HG03060 (cell line): ENCODE data around the gene PIK3R3.
"Not testable (repeated sequence)": the region's sequence is repeated elsewhere in the genome, so short reads cannot be mapped to it uniquely, and the experiment has no call there.

ENCODE experiments used
- ATAC-seq: cut with Tn5 transposase; IDR thresholded peaks from one replicate; pipeline ENCODE4 v1.9.1; 2021; ENCODE audit warnings: low read depth, moderate number of reproducible peaks; ENCODE audit not compliant: unreplicated experiment

PIK3R3 gene

DNA sequence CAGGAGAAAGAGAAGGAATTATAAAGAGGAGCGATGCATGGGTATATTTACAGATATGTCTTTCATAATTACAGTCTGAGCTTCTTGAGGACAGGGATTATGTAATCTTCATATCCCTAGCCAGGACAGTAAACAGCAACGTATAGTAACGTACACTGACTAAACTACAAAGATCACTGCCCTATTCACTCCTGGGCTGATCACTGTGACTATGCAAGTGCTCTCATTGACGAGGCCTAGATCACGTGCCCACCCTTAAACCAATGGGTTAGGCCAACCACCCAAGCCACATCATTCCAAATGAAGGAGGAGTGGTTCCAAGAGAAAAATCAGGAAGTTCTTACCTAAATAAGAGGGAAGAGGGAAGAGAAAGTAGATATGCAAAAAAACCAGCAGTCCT lies 18.5 kb downstream of the PIK3R3 start:
- ATAC-seq: no peak

DNA sequence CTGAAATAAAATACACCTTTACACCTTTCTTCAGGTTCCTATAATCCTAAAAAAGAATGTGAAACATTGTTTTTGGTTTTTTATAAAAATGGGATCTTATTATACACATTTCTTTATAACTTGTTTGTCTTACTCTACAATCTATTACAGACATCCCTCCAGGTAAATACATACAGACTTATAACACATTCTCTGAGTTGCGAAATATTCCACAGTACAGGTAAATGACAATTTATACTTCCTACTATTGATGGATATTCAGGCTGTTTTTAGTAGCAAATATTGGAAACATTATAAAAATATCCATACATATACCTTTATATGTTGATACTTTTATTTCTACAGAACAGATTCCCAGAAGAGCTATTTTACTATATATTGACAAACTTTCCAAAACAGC lies 20.3 kb downstream of the PIK3R3 start:
- no peak for ATAC-seq

DNA sequence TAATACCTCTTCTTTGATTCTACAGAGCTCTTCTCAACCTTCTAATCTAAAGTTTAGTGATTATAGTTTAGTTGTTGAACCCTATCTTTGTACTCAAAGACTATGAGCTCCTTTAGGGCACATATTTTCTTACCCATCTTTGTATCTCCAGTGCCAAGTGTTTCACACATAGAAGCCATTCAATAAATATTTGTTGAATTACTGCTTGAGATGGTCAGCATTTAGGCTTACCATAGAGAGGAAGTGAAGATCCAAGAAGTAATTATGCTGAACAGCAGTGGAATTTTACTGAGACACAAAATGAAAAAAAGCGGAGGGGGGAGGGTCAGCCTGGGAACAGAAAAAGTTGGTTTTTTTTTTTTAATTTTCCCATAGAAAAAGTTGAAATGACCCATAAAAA lies 21.9 kb downstream of the PIK3R3 start:
- no peak for ATAC-seq

DNA sequence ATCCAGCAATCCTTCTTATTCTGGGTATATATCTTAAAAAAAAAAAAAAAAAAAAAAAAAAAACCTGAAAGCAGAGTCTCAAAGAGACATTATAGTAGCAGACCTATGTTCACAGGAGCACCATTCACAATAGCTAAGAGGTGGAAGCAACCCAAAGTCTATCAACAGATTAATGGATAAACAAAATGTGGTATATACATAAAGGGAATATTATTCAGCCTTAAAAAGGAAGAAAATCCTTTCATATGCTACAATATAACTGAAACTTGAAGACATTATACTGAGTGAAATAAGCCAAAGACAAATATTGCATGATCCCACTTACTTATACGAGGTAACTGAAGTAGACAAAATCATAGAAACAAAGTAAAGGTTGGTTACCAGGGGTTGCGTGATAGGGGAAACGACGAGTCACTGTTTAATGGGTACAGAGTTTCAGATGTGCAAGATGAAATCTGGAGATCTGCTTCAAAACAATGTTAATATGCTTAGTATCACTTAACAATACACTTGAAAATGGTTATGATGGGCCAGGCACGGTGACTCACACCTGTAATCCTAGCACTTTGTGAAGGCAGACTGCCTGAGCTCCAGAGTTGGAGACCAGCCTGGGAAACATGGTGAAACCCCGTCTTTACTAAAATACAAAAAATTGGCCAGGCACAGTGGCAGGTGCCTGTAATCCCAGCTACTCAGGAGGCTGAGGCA lies 29.5 kb downstream of the PIK3R3 start:
- no peak for ATAC-seq

DNA sequence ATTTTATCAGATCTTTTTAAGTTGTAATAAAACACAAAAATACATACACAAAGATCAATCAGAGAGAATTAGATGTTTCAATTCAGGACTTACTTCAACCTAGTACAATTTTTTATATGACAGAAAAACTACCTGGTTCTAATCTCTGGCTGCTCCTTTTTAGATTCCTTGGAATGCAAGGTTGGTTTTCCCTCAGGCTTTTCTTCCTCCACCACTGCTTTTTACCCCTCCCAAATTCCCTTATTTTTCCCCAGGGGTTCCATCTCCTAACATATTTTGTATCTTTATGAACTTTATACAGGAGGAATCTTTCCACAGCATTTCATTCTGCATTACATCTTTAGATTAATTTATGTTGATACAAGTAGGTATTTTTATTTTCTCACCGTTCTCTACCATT lies 33.2 kb downstream of the PIK3R3 start:
- ATAC-seq: no peak

DNA sequence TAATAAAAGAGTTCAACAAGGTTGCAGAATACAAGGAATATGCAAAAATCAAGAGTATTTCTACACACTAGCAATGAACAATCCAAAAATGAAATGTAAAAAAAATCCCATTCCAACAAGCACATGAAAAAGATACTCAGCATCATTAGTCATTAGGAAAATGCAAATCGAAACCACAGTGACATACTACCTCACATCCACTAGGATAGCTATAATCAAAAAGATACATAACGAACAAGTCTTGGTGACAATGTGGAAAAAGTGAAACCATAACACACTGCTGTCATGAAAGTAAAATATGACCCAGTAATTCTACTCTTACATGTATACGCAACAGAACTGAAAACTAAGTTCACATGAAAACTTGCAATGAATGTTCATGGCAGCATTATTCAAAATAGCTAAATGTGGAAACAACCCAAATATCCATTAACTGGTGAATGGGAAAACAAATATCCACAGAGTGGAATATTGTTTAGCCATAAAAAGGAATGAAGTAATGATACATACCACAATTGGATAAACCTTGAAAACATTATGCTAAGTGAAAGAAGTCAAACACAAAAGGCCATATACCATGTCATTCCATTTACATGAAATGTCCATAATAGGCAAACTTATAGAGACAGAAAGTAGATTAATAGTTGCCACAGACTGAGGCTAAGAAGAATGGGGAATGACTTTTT lies 34.3 kb downstream of the PIK3R3 start:
- ATAC-seq: no peak

DNA sequence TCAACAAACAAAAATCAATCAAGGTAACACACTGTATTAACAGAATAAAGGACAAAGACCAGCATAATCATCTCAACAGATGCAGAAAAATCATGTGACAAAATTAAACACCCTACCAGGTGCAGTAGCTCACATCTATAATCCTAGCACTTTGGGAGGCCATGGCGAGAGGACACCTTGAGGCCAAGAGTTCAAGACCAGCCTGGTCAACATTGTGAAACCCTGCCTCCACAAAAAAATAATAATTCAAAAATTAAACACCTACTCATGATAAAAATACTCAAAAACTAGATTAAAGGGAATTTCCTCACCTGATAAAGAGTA lies 35.3 kb downstream of the PIK3R3 start:
- ATAC-seq: no peak

DNA sequence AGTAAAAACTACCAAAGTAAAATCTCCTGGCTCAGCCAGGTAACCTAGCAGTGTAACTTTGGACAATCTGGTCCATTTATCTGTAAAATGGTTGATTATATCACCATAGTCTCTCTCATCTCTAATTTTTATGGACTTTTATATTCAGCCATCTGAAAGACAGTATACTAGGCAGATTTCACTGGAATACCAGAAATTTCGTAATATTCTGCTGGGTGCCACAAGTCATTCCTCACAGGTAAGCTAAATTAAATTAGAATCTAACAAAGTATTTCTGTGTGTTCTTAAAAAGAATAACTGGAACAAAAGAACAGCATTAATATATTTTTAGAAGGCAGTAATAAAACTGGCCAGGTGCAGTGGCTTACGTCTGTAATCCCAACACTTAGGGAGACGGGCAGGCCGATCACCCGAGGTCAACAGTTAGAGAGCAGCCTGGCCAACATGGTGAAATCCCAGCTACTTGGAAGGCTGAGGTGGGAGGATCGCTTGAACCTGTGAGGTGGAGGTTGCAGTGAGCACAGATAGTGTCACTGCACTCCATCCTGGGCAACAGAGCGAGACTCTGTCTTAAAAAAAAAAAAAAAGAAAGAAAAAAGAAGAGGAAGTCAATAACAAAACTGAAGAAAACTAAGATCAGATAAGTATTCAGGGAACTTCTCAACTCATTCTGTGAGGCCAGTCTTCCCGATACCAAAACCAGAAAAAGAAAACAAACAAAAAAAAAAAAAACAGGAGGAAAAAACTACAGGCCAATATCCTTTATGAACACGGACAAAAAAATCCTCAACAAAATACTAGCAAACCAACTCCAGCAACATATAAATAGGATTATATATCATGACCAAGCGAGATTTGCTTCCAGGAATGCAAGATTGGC lies 35.9 kb downstream of the PIK3R3 start:
- ATAC-seq: no peak

DNA sequence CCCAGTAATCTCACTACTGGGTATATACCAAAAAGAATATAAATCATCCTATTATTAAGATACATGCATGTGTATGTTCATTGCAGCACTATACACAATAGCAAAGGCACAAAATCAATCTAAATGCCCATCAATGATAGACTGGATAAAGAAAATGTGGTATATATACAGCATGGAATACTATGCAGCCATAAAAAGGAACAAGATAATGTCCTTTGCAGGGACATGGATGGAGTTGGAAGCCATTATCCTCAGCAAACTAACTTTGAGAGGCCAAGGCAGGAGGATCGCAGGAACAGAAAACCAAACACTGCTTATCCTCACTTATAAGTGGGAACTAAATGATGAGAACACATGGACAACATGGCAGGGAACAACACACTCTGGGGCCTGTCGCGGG lies 37.3 kb downstream of the PIK3R3 start:
- not testable (repeated sequence) for ATAC-seq

DNA sequence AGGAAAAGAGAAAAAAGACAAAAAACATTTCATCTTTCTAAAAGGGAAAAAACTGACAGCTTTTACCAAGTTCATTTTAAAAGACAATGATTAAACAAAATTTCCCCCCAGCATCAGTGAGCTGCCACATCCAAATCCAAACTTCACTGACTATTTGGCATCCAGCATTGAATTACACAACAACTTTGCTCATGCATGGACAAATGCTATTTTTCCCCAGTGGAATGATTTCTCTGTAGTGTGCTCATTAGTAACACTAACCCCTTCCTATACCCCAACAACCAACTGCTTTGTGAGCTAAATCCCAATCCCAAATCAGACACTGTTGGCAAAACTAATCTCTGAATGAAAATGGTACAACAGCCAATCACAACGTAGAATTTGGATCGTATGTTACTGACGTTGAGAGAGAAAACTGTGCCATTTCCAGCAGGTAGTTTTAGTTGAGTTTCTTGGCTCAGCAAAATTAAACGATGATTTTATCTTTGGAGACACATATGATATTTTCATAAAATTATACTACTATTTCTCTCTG lies 37.9 kb downstream of the PIK3R3 start:
- ATAC-seq: no peak

DNA sequence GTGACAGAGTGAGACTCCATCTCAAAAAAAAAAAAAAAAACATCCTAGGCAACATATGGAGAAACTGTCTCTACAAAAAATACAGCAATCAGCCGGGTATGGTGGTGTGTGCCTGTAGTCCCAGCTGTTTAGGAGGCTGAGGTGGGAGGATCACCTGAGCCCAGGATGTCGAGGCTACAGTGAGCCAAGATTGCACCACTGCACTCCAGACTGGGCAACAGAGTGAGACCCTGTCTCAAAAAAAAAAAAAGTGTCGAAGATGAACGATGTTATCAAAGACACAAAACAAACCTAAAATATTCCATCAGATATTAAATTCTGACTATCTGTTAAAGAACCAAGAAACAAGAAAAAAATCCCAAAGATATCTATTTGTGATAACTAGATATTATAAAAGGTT lies 38.6 kb downstream of the PIK3R3 start:
- not testable (repeated sequence) for ATAC-seq

DNA sequence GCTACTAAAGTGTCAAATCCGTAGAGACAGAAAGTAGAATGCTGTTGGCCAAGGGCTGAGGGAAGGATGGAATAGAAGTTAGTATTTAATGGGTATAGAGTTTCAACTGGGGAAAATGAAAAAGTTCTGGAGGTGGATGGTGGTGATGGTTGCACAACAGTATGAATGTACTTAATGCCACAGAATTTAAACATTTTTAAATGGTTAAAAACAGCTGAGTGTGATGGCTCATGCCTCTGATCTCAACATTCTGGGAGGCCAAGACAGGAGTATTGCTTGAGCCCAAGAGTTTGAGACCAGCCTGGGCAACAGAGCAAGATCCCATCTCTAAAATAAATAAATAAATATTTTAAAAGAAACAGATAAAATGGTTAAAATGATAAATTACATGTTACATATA lies 44.5 kb downstream of the PIK3R3 start:
- ATAC-seq: no peak

DNA sequence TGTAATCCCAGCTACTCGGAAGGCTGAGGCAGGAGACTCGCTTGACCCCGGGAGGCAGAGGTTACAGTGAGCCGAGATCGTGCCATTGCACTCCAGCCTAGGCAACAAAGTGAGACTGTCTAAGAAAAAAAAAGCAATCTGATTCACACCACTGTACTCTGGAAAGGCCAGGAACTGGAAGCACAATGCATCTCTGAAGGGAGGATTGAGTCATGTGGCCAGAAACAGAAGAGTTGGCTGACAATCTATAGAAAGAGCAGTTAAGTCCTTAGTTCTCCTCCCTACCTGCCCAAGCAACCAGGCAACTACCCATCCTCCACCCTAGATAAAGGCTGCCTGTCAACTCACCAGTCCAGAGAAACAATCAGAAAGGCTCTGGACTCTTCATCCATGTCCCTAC lies 45.9 kb downstream of the PIK3R3 start:
- no peak for ATAC-seq

DNA sequence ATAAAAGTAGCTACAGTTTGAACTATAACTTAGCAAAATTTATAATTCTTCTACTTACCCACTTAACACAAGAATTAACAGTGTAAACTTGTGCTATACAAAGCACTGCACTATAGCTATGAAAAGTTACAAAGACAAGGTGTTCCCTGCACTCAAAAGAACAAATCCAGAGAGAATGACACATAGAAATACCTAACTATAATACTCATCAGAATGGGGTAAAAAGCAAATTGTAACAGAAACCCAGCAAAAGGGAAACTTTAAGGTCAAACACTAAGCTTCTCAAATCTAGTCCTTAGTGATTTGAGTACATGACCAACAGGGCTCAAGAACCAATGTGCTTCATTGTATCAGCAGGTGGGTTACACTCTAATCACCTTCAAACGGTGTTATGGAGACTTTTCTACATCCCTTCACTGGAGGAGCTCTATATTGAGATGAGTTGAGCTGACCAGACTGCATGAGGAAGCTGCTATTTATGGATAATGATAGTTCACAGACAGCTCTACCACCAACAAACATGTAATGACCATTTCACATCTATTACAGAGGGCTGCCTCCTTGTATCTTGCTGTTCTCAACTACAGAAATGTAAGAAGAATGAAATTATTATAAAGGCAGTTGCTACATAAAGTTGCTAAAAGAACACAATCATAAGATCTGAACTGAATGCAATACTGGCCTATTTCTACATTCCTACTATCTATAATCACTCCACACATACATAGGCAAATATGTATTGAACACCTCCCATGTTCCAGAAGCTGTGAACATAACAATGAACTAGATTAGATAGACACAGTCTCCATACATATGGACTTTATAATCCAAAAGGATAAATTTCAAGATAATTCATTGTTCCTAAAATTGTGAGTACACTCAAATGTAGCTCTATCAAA lies 47.6 kb downstream of the PIK3R3 start:
- no peak for ATAC-seq

DNA sequence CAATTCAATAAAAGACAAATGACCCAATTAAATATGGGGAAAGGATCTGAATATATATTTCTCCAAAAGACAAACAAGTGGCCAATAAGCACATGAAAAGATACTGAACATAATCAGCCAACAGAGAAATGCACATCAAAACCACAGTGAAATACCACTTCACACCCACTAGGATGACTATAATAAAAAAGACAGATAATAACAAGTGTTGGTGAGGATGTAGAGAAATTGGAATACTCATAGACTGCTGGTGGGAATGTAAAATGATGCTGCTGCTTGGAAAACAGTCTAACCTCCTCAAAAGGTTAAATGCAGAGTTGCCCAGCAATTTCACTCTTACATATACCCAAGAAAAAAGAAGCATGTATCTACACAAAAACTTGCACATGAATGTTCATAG lies 48.9 kb downstream of the PIK3R3 start:
- no peak for ATAC-seq

DNA sequence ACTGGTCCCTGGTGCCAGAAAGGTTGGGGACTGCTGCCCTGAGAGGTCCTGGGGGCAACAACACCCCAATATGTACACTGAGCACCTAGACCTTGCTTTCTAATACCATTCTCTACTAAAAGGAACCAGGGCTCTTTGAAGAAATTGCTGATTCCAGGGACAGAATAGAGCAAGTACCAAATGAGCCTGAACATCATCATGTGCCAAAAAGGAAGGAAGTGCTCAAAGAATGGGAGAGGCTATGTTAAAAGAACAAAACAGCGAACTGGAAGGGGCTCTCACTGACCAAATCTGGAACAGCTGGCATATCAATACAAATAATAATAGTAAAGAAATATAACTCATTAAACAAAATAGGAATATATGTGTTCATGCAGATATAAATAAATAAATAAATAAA lies 50.8 kb downstream of the PIK3R3 start:
- ATAC-seq: no peak

DNA sequence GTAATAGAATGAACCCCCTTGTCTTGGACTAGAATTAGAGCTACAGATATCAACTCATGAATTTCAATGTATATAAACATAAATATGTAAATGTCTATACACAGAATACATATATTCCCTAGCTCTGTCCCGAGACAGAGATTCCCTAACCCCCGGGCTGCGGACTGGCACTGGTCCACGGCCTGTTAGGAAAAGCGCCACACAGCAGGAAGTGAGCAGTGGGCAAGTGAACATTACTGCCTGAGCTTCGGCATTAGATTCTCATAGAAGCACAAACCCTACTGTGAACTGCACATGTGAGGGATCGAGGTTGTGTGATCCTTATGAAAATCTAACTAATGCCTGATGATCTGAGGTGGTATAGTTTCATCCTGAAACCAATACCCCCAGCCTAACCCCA lies 51.2 kb downstream of the PIK3R3 start:
- ATAC-seq: no peak

DNA sequence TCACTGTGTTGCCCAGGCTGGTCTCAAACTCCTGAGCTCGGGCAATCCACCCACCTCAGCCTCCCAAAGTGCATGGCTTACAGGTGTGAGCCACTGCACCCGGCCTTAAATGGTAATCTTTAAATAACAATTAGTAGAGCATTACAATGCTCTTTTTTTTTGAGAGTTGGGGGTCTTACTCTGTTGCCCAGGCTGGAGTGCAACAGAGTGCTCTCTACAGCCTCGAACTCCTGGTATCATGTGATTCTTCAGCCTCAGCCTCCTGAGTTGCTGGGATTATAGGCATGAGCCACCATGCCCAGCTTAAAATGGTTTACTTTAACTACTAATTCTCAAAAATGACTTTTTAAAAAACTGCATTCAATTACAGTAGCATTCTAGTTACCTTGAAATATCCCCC lies 52.2 kb downstream of the PIK3R3 start:
- no peak for ATAC-seq

DNA sequence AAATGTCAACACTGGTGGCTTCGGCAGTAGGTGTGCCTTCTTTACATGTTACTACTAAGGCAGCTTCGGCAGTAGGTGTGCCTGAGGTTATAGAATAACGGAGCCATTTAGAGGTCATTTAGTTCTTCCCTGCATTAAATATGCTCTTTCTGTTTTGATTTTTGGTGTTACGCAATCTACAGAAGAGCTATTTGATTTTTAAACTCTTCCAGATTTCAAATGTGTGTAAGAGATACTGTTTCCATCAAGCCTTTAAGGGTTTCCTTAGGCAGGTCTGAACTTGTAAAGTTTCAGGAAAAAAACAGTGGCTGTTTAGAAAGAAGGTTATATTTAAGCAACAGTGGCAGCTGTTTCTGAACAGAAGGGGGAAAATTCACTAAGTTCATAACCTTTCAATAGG lies 54.8 kb downstream of the PIK3R3 start:
- ATAC-seq: no peak

DNA sequence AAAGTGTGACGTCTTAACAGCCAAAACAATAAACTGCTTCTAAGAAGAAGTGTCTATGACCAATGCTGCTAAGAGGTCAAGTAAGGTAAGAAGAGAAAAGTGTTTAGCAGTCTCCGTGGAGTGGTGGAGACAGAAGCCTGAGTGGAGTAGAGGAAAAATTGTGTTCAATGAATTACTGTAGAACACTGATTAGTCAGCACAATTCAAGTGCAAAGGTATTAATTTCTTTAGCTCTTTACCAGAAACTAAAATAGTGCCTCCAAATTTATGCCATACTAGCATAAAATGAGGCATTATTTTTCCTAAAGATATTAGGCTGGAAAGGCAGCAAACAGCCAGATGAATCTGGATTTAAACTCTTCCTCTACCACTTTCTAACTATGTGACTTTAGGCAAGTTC lies 56.1 kb downstream of the PIK3R3 start:
- no peak for ATAC-seq
